ENCODE measurements around the gene DNAJB6.

Gene DNAJB6

GRCh38 chr7:157391036-157391710, 54.4 kb downstream of the DNAJB6 start:
- Histone ChIP-seq H3K36me3 (ENCODE audit: insufficient read depth, low read length) (peaks cover 93% of the 10 kb centered on the region), H4K20me1 (ENCODE audit: insufficient read depth, low read length) (peaks cover 56% of the 10 kb centered on the region)
- ATAC-seq (ENCODE audit: insufficient read depth, low read depth) = no peak

GRCh38 chr7:157392256-157393037, 55.6 kb downstream of the DNAJB6 start:
- no peak for ATAC-seq (ENCODE audit: insufficient read depth, low read depth)
- H4K20me1 ChIP-seq (ENCODE audit: insufficient read depth, low read length) = peaks cover 63% of the 10 kb centered on the region
- H3K9me3 ChIP-seq (ENCODE audit: insufficient read depth, low read length, severe bottlenecking) = no peaks in the 10 kb centered on the region
- 0 out of 2 replicates have a peak overlapping the region, but pooled peaks have one; percentile 4 for H3K27ac ChIP-seq (ENCODE audit: low read length)
- DNase-seq = no peak
- no peak for TF ChIP-seq EZH2 (IDR thresholded peaks at IDR 0.05; ENCODE audit: borderline replicate concordance, low read depth, low read length, severe bottlenecking)
- no peak for TF ChIP-seq CTCF (IDR thresholded peaks at IDR 0.05; ENCODE audit: borderline replicate concordance, extremely low read depth, low read length, poor library complexity, severe bottlenecking)
- H2AFZ ChIP-seq (ENCODE audit: low read depth, low read length) = no peak overlapping the region
- no peak overlapping the region for H3K4me2 ChIP-seq (ENCODE audit: insufficient read depth, low read length)
- H3K79me2 ChIP-seq (ENCODE audit: insufficient read depth, low read length) = peaks cover 88% of the 10 kb centered on the region
- no peak overlapping the region for H3K9ac ChIP-seq (ENCODE audit: low read depth, low read length)
- H3K4me1 ChIP-seq (ENCODE audit: insufficient read depth, low read length) = no peaks in the 10 kb centered on the region
- H3K4me3 ChIP-seq (ENCODE audit: low read depth in 1 of 2, low read length in 2 of 2) = no peak overlapping the region
- H3K36me3 ChIP-seq (ENCODE audit: insufficient read depth, low read length) = peaks cover 93% of the 10 kb centered on the region
- no peaks in the 10 kb centered on the region for H3K27me3 ChIP-seq (ENCODE audit: insufficient read depth, low read length, poor library complexity)

More at GRCh38 chr7:157391036-157391710, 54.4 kb downstream of the DNAJB6 start:
- Histone ChIP-seq H2AFZ (ENCODE audit: low read depth, low read length) (no peak overlapping the region), H3K27ac (ENCODE audit: low read length) (no peak overlapping the region), H3K4me3 (ENCODE audit: low read depth in 1 of 2, low read length in 2 of 2) (no peak overlapping the region), H3K4me2 (ENCODE audit: insufficient read depth, low read length) (no peak overlapping the region), H3K27me3 (ENCODE audit: insufficient read depth, low read length, poor library complexity) (no peaks in the 10 kb centered on the region), H3K79me2 (ENCODE audit: insufficient read depth, low read length) (peaks cover 87% of the 10 kb centered on the region), H3K4me1 (ENCODE audit: insufficient read depth, low read length) (peaks cover 8% of the 10 kb centered on the region), H3K9me3 (ENCODE audit: insufficient read depth, low read length, severe bottlenecking) (no peaks in the 10 kb centered on the region), H3K9ac (ENCODE audit: low read depth, low read length) (no peak overlapping the region)
- TF ChIP-seq CTCF (IDR thresholded peaks at IDR 0.05; ENCODE audit: borderline replicate concordance, extremely low read depth, low read length, poor library complexity, severe bottlenecking) (no peak), EZH2 (IDR thresholded peaks at IDR 0.05; ENCODE audit: borderline replicate concordance, low read depth, low read length, severe bottlenecking) (no peak)
- no peak for DNase-seq

GRCh38 chr7:157394246-157395191, 57.7 kb downstream of the DNAJB6 start:
- H3K27ac ChIP-seq (ENCODE audit: low read length) = no peak overlapping the region
- H3K79me2 ChIP-seq (ENCODE audit: insufficient read depth, low read length) = peaks cover 80% of the 10 kb centered on the region
- H3K4me1 ChIP-seq (ENCODE audit: insufficient read depth, low read length) = no peaks in the 10 kb centered on the region

More at GRCh38 chr7:157394246-157395191, 57.7 kb downstream of the DNAJB6 start:
- Histone ChIP-seq H3K9ac (ENCODE audit: low read depth, low read length) (no peak overlapping the region), H3K4me2 (ENCODE audit: insufficient read depth, low read length) (no peak overlapping the region), H2AFZ (ENCODE audit: low read depth, low read length) (no peak overlapping the region), H4K20me1 (ENCODE audit: insufficient read depth, low read length) (peaks cover 65% of the 10 kb centered on the region), H3K4me3 (ENCODE audit: low read depth in 1 of 2, low read length in 2 of 2) (no peak overlapping the region), H3K36me3 (ENCODE audit: insufficient read depth, low read length) (peaks cover 91% of the 10 kb centered on the region), H3K9me3 (ENCODE audit: insufficient read depth, low read length, severe bottlenecking) (no peaks in the 10 kb centered on the region), H3K27me3 (ENCODE audit: insufficient read depth, low read length, poor library complexity) (no peaks in the 10 kb centered on the region)
- ATAC-seq (ENCODE audit: insufficient read depth, low read depth) = no peak
- no peak for TF ChIP-seq CTCF (IDR thresholded peaks at IDR 0.05; ENCODE audit: borderline replicate concordance, extremely low read depth, low read length, poor library complexity, severe bottlenecking)
- TF ChIP-seq EZH2 (IDR thresholded peaks at IDR 0.05; ENCODE audit: borderline replicate concordance, low read depth, low read length, severe bottlenecking) = no peak
- DNase-seq = no peak
